ENCODE data around the gene PRR23C. TPM values are rescaled to one million over a fixed set of nuclear protein-coding genes. Genes with fewer than 3 reads are reported as not detected.

PRR23C gene
- total RNA-seq, result not detected in 2 replicates

GRCh38 chr3:139044366-139045210 is at the start of gene PRR23C:
TSS of gene PRR23C (minus strand) at chr3:139044892. CDS start at chr3:139044620, 272 bp downstream.

GRCh38 chr3:139020868-139021234 is 23.8 kb downstream of the PRR23C start, which contains the start of gene PRR23B:
TSS of gene PRR23B (minus strand) at chr3:139020926. CDS start at chr3:139020661, 265 bp downstream.

GRCh38 chr3:139006051-139006716 is 38.5 kb downstream of the PRR23C start, which contains the start of gene PRR23A:
TSS of gene PRR23A (minus strand) at chr3:139006268. CDS start at chr3:139006268, 0 bp downstream.

Other genes with a start within 250 kb of the PRR23C start
- gene PIK3CB, start 210.0 kb downstream of the PRR23C start, total RNA-seq, result 7.5 and 9.9 TPM in 2 replicates
- 0.79 and 1.2 TPM in 2 replicates for gene FOXL2, start 97.8 kb downstream of the PRR23C start, total RNA-seq
- gene FOXL2NB, start 97.7 kb downstream of the PRR23C start, total RNA-seq, result 0.79 and 1.4 TPM in 2 replicates
- not detected in 2 replicates for gene PRR23A, start 38.6 kb downstream of the PRR23C start, total RNA-seq
- gene PRR23B, start 24.0 kb downstream of the PRR23C start, total RNA-seq, result not detected in 2 replicates